ENCODE measurements around the gene STARD13.

Gene STARD13

DNA sequence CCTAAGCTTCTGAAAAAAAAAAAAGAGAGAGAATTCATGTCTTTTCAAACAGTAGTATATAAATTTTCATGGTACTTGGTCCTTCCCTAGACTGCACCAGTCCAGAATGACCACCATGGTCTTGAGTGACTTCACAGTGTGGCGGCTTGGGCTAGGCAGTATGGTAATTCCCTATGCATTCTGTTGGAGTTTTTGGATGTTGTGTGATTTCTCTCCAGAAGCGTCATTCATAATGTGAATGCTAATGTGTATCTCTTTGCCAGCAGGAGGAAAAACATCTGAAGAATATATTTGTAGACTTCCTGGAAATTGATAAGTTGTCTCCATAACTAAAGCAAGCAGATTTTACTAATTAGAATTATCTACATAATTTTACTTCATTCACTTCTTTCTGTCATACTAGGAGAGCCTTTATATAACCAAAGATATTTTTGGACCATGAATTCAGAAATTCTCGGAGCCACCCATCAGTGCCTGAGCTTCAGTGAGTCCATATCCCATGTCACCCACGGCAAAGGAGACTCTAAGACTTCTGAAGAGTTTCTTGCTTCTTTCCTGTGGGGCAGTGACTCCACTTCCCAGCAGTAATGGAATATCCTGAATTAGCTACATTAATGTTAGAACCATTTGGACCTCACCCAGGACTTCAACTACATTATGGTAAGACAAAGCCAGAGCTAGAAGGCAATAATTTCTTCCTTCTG lies 8.4 kb downstream of the STARD13 start:
- DNase-seq (ENCODE audit: low spot score) (no peak), FAIRE-seq (no peak)

DNA sequence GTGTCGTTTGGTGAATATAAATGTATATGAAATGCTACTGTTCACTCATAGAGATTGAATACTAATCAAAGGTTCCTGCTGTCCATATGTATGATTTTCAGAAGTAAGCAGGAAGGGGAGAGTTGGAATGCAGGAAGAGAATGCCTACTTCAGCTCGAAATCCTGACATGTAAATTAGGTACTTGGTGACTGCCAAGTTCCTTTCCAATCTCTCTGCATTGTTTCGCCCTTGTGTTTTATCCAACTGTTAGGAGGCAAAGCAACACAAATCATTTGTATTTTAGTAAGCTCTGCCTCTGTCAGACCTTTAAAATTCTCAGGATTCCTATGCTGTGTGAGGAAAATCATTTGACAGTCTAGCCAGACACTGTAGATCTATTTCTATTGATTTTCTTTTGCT lies 9.0 kb downstream of the STARD13 start:
- DNase-seq (ENCODE audit: low spot score) (no peak), FAIRE-seq (no peak)

DNA sequence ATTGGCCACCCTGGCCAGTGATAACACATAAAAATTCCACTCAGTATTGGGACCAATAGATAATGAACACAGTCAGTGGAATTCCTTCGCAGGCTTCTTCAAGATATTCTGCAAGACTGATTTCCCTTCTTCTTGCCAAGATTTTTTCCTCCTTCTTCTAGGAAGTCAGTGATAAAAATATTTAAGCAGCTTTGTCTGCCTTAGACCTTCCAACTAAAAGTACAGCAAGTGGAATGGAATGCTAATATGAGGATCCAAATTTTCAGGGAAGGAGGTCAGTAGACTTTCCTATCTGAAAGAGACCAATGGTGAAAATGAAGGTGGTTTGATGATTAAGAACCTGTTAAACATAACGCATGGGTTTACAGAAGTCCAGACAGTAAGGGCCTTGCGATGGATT lies 9.6 kb downstream of the STARD13 start:
- FAIRE-seq: no peak
- DNase-seq (ENCODE audit: low spot score): no peak

DNA sequence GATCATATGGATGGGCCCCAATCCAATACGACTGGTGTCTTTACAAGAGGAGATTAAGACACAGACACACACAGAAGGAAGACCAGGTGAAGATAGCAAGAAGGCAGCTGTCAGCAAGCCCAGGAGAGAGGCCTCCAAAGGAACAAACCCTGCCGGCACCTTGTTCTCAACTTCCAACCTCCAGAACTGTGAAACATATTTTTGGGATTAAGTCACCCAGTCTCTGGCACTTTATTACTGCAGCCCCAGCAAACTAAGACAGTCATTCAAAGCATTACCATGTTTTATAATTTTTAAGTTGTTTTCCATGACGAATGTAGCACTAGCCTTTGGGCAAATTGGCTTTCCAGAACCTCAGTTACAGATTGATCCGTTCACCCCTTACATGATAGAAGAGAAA lies 11.3 kb downstream of the STARD13 start:
- no peak for FAIRE-seq
- DNase-seq (ENCODE audit: low spot score): no peak

DNA sequence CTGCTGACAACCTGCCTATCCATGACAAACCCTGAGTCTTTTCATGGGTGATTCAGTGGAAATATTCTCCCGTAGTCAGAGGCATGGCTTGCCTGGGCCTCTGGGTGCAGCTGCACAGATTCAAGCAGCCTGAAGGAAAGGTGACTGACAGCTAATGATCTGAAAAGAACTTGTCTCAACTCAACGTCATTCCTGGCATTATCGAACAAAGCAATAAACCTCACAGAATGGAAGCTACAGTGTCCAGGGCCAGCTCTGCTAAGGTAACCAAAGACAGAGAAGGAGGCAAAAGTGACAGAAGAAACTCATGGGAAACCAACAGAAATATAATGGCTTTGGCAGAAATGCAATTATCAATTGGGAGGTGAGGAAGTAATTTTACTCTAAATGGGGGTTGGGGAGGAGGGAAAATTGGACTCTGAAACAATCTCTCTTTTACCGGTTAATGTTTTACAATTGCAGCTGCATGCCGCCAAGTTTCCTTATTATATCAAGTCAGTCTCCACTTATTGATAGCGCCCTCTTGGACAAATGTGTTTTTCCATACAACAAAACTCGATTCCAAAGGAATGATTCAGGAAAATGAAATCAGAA lies 12.9 kb downstream of the STARD13 start:
- FAIRE-seq (no peak), DNase-seq (ENCODE audit: low spot score) (no peak)

DNA sequence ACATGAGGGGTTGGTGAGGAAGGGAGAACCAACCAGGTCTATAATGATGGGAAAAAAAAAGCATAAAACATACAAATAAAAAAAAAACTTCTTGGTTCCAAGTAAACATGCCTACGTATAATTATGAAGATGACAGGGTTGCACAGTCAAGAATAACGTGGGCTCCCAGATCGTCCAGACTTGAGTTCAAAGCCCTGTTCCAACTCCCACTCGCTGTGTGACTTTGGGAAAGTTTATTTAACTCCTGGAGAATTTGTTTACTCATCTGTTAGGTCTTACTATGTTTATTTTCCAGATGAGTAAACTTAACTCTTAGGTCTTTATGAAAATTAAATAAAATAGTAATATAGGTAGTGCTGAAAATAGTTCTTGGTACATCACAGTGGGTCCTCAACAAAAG lies 13.8 kb downstream of the STARD13 start:
- FAIRE-seq (no peak), DNase-seq (ENCODE audit: low spot score) (no peak)

DNA sequence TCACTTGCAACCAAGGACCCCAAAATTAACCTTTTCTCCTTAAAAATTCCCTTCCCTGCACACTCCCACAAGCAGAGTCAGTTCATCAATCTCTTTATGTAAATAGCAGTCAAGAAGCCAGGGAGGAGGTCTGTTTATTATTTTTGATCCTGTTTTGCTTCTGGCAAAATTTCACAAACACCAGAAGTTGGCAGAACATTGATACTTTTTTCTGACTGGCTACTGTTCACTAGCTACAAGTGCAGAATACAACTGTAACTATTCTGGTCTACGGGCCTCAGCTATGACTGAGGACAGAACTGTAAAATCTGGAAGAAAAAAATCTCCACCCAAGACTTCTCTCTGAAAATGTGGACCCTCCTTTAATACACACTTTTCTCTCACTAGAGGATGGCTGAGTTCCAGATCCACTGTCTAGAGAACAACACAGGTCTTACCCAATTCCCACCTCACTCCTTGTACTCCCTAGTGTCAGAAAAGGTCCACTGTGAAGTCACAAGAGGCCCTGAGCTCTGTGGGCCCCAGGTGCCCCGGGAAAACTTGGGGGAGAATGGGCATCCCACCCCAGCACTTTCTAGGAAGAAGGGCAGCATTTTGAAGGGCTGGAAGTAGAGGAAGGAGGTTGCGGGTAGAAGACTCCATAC lies 14.5 kb downstream of the STARD13 start:
- no peak for DNase-seq (ENCODE audit: low spot score)
- no peak for FAIRE-seq

DNA sequence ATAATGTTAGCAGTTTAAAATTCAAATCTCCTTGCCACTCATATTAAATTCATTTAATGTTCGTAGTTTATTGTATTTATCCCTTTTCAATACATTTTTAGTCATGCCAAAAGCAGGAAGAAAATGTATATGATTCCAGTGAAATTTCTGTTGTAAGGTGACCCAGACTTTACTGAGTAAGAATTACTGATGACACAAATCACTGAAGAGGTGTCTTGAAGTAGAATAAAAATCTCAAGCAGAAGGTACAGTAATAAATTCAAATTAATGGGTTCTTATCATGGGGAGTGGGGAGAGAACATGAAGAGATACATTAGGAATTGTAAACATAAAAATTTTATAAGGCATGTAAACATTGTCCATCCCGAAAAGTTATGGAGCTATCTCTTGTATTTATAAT lies 19.9 kb downstream of the STARD13 start:
- DNase-seq (ENCODE audit: low spot score) (no peak), FAIRE-seq (no peak)

DNA sequence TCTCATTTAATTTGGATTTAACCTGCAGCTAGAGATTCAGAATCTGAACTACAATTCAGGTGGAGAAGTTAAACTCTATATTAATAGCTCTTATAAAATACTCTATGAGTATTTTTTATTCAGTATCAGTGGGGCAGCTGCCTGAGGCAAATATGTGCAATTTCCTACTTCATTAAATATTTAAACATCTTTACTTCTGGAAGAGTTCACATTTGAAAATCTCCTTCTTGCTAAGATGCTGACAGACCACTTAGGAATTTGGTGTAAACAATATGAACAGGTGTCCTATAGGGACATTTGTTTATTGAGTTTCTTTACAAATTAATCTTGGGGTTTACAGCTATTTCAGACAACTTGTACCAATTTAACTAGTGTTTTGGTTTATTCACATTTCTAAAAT lies 20.4 kb downstream of the STARD13 start:
- FAIRE-seq (no peak), DNase-seq (ENCODE audit: low spot score) (no peak)

DNA sequence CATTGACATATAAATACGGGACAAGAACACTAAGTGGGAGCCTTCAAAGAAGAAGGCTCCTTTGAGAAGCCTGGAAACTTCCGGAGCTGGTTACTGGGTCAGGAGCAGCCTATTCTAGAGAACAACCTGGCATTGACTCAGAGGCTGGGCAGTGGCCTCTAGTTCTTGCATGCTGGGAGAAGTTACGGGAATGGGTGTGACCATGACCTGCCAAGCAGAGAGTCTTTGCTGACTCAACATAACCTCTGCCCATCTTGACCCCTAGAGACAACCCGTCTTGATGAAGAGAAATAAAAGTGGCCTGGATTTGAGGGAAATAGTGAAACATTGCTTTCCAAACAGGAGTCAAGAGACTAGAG lies 21.0 kb downstream of the STARD13 start:
- FAIRE-seq: no peak
- DNase-seq (ENCODE audit: low spot score): no peak

DNA sequence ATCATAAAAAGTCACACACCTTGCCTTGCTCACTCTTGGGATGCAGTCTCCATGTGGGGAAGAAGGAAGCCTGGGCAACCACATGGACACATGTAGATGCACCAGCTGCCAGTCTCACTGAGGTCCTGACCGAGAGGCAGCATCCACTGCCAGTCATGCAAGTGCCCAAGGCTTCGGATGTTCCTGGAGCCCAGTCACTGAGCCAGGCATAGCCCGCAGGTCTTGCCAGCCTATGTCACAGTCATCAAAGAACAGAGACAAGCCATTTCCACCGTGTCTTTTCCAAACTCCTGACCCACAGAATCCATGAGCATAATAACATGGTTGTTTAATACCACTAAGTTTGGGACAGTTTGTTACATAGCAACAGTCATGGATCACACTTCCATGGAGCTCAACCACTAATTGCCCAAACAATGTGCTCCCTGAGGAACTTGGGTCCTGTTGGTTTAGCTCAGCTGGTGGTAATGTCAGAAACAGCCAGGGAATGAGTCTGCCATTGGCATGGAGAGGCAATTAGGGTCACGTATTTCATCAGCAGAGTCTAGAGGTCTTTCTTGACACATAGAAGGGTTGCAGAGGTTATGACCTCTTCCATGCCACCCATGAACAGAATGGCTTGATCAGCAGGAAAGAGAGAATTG lies 21.5 kb downstream of the STARD13 start:
- FAIRE-seq (no peak), DNase-seq (ENCODE audit: low spot score) (no peak)

DNA sequence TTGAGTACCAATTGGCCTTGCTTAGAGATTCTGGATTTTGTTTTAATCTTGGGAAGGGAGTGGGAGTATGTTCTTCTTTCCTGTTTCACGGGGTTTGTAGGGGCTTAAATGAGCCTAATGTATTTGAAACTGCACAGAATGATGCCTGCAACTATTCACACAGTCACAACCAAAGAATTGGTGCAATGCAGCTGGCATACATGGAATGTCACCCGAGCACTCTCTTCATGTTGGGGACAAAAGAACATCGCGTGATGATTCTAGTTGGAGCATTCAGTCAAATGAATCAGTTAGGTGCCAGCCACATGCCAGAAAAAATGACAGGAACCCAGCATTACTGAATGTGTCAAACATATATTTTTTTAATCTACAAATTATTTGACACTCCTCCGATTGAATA lies 22.1 kb downstream of the STARD13 start:
- no peak for DNase-seq (ENCODE audit: low spot score)
- FAIRE-seq: no peak

DNA sequence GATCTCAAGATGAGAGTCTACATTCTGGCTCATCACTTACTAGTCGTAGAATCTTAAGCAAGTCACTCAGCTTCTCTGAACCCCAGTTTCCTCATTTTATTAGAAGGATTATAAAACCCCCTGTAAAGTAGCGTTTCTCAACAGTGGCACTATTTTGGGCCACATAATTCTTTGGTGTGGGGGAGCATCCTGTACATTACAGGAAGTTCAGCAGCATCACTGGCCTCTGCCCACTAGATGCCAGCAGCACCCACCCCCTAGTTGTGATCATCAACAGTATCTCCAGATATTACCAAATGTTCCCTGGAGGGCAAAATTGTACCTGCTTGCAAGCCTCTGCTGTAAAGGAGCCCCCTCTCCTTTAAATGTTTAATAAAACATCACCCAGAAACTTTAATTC lies 22.6 kb downstream of the STARD13 start:
- DNase-seq (ENCODE audit: low spot score): no peak

DNA sequence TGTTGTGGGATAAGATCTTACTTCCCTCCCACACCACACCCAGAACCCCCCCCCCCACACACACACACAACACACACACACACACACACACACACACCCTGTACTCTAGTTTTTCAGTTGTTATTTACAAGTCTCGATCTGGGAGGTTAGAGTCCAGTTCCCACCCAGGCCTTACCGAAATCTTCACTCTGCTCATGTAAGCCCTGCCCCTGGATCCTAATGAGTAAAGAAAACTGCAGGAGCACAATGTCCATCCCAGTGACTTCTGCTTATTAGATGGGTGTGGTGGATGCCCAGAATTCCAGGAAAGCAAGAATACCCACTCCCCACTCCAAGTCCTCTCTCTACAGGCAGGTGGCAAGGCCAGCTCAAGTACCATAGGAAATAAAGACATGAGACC lies 23.0 kb downstream of the STARD13 start:
- DNase-seq (ENCODE audit: low spot score) (no peak), FAIRE-seq (no peak)

More for the DNA sequence above, 22.6 kb downstream of the STARD13 start:
- FAIRE-seq: no peak

DNA sequence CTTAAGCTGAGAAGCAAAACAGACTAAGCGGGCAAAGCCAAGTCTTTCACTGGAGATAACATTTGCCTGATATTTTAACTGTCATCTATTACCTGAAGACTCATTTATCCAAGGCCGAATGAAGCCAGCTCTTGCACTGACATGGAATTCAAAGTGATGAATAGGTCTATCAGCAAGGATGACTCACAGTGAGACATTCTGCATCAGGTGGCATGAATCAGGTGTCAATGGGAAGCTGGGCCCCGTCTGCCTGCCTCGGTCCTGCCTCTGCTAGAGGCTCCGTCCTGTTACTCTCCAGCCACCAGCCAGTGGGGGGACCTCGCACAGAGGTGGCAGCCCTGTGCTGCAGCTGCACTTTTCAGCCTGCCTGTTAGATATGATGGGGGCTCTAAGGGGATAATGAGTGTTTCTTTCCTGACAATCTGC lies 23.5 kb downstream of the STARD13 start:
- peak; percentile 67 for DNase-seq (ENCODE audit: low spot score)
- FAIRE-seq: no peak

DNA sequence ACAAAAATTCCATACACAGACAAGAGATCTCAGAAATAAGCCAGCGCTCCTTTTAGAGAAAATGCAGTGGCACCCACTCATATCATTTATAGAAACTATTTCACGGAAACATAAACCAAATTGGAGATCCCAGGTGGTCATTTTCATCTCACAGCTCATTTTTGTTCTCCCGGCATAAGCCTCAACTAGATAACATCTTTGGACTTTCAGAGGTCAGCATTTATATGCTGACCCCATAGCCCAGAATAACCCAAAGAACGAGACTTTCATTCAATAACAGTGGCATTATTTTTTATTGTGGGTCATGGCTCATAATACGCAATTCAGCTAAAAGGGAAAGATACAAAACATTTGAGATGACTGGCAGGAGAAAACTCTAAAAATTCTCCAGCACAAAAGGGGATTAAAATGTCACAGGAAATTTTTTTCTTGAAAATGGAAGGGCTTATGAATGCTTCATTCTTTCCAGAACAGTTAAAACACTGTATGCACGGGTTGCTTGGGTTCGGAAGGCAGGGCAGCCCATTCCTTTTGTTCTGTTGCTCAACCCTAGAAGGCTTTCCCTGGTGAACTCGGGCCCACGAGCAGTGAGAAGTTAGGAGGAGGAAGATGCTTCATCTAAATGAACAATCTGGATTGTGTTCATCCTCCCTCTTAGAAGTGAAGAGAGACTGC lies 24.0 kb downstream of the STARD13 start:
- FAIRE-seq (no peak), DNase-seq (ENCODE audit: low spot score) (no peak)

DNA sequence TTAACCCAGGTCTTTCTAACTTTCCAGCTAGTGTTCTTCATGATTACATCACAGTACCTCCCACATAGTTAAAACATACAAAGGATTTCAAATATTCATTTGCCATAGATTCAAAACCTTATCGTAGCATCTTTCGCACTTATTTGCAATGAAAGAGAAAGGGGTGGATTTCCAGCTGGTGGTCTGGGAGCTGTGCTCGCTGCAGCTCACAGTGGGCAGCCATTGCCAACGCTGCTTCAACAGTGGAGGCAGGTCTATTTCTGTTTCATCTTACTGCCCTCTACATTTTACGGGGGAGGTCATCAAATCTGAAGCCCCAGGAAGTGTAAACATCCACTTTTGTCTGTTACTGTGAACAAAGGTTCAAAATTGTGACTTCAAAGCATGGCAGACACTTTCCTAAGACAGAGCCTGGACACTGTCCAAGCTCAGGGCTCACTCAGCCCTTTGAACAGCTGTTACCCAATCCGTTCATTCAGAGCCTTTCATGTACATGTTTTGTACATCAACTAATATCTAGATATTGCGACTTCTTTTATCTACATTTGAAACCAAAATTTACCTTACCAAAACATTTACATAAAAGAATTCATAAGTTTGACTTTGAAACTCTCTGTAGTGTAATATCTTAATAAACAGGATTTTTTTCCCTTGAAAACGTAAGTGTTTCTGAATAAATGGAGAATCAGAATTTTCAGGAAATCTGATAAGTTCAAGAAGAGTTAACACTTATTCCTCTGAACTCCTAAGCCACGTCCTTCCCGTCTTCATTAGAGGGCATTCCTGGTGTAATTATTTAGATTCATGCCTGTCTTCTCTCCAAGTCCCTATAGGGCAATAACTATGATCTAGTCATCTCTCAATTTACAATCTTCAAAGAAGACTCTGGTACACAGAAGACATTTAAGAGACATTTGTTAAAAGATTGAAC lies 25.1 kb downstream of the STARD13 start:
- DNase-seq (ENCODE audit: low spot score) (no peak), FAIRE-seq (no peak)

DNA sequence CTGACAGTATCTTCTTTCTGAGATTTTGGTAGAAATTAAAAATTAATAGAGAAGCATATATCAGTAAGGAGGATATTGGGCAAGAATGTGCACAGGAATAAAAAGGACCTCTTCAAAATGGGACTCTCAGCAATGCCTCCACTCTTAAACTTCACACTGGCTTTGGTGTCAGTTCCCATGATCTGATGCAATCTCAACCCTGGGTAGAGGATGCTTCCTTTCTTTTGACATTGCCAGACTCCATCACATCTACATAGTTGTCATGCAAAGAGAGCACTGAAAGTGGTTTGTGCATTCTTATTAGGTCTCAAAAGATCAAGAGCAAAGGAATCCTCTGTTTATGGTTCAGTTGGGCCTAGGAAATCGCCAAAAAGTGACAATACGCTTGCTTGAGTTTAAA lies 26.3 kb downstream of the STARD13 start:
- FAIRE-seq (no peak), DNase-seq (ENCODE audit: low spot score) (no peak)

DNA sequence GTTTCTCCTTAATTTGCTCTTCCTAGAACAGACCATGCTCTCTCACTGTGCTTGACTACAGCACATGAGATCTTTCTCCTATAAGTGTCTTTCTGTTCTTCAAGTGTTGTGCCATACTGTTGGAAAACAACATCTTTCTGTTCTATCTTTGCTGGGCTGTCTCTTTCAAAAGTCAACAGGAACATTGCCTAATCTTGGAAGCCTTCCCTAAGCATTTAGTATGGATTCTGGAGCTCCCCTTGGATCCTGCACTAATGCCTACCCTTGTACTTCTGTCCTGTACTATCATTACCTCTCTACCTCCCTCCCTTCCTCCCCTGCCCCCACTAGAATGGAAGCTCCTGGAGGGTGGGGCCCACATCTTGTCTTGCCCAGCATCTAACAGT lies 26.8 kb downstream of the STARD13 start:
- FAIRE-seq (no peak), DNase-seq (ENCODE audit: low spot score) (no peak)

DNA sequence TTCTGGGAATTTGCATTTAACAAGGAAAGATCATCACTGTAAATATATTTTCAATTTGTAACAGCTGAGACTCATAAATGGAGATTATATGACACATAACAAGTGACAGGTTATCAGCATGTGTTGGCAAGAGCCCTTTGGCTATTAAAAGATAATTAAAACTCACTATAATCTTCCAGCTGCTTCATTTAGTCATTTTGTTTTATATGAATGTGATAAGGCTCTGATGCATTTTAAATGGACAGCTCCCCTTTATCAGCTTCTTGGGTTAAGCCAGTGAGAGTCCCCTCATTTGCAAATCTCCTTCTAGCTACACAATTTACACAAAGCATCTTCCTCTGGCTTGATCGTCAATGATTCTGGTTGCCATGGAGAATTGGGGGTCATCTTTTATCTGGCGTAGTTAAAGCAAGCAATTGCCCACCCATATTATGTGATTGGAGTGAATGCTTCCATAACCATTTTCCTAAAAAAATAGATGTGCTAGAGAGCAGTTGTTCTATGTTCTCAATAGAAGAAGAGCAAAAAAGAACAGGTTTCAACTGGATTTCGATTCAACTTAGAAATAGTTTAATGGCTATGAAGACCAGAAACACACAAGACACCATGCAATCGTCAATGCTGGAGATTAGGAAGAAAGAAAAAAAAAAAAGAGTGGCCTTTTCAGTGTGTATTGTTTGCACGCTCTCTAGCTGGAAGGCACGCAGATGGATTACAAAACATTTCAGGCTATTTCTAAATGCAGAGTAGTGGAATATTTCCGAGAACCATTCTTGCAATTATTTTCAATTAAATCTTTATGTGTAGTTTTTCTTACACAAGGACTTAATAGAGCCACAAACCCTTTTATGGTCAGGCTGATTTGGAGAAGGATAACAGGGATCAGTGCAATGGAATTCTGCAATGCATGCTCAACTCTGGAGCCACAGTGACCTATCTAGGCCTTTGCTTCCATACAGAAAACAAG lies 27.4 kb downstream of the STARD13 start:
- FAIRE-seq (no peak), DNase-seq (ENCODE audit: low spot score) (no peak)

Data from urothelium cell line (cell line).